HepG2 (cell line): ENCODE results near the gene COLEC12. TPM values are rescaled to one million over a fixed set of nuclear protein-coding genes. Genes with fewer than 3 reads are reported as not detected.

ENCODE experiments used
- BATF2 ChIP-seq: sonication (generic); formaldehyde crosslinking; IDR thresholded peaks from 2 replicates; pipeline ENCODE4 v1.8.0; 2022; ENCODE audit warnings: mild to moderate bottlenecking, missing genetic modification reagents, moderate library complexity
- MBD4 ChIP-seq: IDR thresholded peaks from 2 replicates; pipeline ENCODE4 v1.6.1; 2012; ENCODE audit warnings: low read length, inconsistent platforms, borderline replicate concordance
- MXD3 ChIP-seq: IDR thresholded peaks from 2 replicates; pipeline ENCODE4 v1.6.1; 2016; ENCODE audit warnings: mild to moderate bottlenecking, missing biosample characterization, missing genetic modification reagents
- NR2C2 ChIP-seq: sonication (generic); formaldehyde crosslinking; IDR thresholded peaks from 2 replicates; pipeline ENCODE4 v1.4.0; 2020; ENCODE audit warnings: missing genetic modification reagents, mild to moderate bottlenecking, moderate library complexity, borderline replicate concordance
- PTBP1 ChIP-seq: fragments of 200-400 bp; formaldehyde crosslinking; IDR thresholded peaks from 2 replicates; pipeline ENCODE4 v1.6.1; 2018; ENCODE audit warnings: low read length, low read depth; ENCODE audit not compliant: poor library complexity, severe bottlenecking
- STAT5B ChIP-seq: sonication (generic); formaldehyde crosslinking; IDR thresholded peaks from 2 replicates; pipeline ENCODE4 v1.4.0; 2020; ENCODE audit warnings: missing genetic modification reagents
- THAP8 ChIP-seq: sonication (generic); formaldehyde crosslinking; IDR thresholded peaks from 2 replicates; pipeline ENCODE4 v1.5.1; 2020; ENCODE audit warnings: missing genetic modification reagents, mild to moderate bottlenecking, borderline replicate concordance
- U2AF2 ChIP-seq: fragments of 200-400 bp; formaldehyde crosslinking; IDR thresholded peaks from 2 replicates; pipeline ENCODE4 v1.6.1; 2017; ENCODE audit warnings: low read depth, mild to moderate bottlenecking, low read length
- ZBTB49 ChIP-seq: sonication (generic); formaldehyde crosslinking; IDR thresholded peaks from 2 replicates; pipeline ENCODE4 v1.4.0; 2020; ENCODE audit warnings: missing genetic modification reagents, borderline replicate concordance
- ZNF224 ChIP-seq: sonication (generic); formaldehyde crosslinking; IDR thresholded peaks from 2 replicates; pipeline ENCODE4 v1.5.0; 2020; ENCODE audit warnings: mild to moderate bottlenecking, missing genetic modification reagents
- ZNF264 ChIP-seq: sonication (generic); formaldehyde crosslinking; IDR thresholded peaks from 2 replicates; pipeline ENCODE4 v1.4.0; 2020; ENCODE audit warnings: missing genetic modification reagents
- ZNF296 ChIP-seq: sonication (generic); formaldehyde crosslinking; conservative IDR thresholded peaks from 2 replicates; pipeline ENCODE4 v1.5.0; 2020; ENCODE audit warnings: mild to moderate bottlenecking, missing genetic modification reagents
- polyA plus RNA-seq, 8 experiments: library from polyadenylated mRNA; depleted of rRNA in 3 of 8; stranded (reverse) in 7 of 8; unstranded in 1 of 8; fragments of >200 nt; fragmentation: Illumina TruSeq in 4 of 8; extraction: Trizol in 4 of 8; gene quantifications; 2 replicates each; pipeline versions ENCODE4 v1.2.1 to v1.2.3, GENCODE V29; 2011 to 2016; ENCODE audit warnings: low read depth in 4 of 8, missing spikeins in 1 of 8, mixed read lengths in 1 of 8; ENCODE audit not compliant: insufficient read depth in 1 of 8
- total RNA-seq, 5 experiments: library from RNA; depleted of rRNA; stranded (reverse); fragments of >200 nt; fragmentation: Illumina TruSeq; extraction: Trizol; gene quantifications; 2 replicates each; pipeline ENCODE4 v1.2.3, GENCODE V29; 2016; ENCODE audit warnings: low read depth in 1 of 5
- TF ChIP-seq, protein P1 (sequence below): sonication (generic); formaldehyde crosslinking; IDR thresholded peaks from 2 replicates; pipeline ENCODE4 v1.4.0; 2020; ENCODE audit warnings: missing genetic modification reagents
- TF ChIP-seq, protein P2 (sequence below): sonication (generic); formaldehyde crosslinking; IDR thresholded peaks from 2 replicates; pipeline ENCODE4 v1.5.1; 2020; ENCODE audit warnings: mild to moderate bottlenecking, missing genetic modification reagents, moderate library complexity
- TF ChIP-seq, protein P3 (sequence below): sonication (generic); formaldehyde crosslinking; IDR thresholded peaks from 2 replicates; pipeline ENCODE4 v1.4.0; 2020; ENCODE audit warnings: missing genetic modification reagents

Gene COLEC12
- total and polyA plus RNA-seq, 2 of the 13 experiments (the other 11 are each of a cell fraction or from before 2014, with no cell fraction given) = 0.02 to 0.11 TPM

DNA sequence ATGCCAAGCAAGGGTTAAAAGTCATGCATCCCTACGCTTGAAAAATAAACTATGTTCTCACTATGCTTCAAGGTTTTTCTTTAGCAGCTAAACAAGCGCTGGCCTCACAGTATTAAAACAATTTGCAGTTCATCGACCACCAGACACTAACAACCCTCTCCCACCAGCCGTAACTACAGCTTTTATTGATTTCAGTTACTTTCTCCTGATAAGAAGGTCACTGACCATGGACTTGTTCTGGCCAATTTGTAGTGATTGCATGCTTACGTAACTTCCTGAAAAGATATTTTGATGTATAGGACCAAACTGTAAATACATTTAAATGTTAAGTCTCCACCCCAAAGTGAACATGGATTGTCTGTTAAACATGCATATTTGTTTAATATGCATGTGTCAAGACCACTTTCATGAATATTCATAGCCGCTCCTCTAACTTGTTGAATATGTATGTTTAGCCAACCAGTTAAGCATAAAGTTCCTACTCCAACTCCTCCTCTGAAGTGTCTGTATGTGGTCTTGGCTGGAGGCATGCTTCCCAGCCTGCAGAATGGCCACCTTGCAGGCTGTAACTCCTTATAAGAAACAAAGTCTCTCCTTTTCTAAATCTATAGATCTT lies 230.9 kb downstream of the COLEC12 start (continued):
- TF ChIP-seq, protein P1, sequence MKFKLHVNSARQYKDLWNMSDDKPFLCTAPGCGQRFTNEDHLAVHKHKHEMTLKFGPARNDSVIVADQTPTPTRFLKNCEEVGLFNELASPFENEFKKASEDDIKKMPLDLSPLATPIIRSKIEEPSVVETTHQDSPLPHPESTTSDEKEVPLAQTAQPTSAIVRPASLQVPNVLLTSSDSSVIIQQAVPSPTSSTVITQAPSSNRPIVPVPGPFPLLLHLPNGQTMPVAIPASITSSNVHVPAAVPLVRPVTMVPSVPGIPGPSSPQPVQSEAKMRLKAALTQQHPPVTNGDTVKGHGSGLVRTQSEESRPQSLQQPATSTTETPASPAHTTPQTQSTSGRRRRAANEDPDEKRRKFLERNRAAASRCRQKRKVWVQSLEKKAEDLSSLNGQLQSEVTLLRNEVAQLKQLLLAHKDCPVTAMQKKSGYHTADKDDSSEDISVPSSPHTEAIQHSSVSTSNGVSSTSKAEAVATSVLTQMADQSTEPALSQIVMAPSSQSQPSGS (CRISPR knock-in tag) = peak; percentile 57; the same call in 1 of the 2 replicates
- TF ChIP-seq MBD4 (no peak), ZBTB49 (CRISPR knock-in tag) (no peak), BATF2 (CRISPR knock-in tag) (no peak), NR2C2 (CRISPR knock-in tag) (peak; percentile 23; the same call in 1 of the 2 replicates), MXD3 (CRISPR knock-in tag) (no peak), THAP8 (CRISPR knock-in tag) (no peak), U2AF2 (no peak), ZNF264 (CRISPR knock-in tag) (no peak), PTBP1 (no peak), ZNF296 (no peak), ZNF224 (CRISPR knock-in tag) (no peak), STAT5B (CRISPR knock-in tag) (no peak)
- TF ChIP-seq, protein P2, sequence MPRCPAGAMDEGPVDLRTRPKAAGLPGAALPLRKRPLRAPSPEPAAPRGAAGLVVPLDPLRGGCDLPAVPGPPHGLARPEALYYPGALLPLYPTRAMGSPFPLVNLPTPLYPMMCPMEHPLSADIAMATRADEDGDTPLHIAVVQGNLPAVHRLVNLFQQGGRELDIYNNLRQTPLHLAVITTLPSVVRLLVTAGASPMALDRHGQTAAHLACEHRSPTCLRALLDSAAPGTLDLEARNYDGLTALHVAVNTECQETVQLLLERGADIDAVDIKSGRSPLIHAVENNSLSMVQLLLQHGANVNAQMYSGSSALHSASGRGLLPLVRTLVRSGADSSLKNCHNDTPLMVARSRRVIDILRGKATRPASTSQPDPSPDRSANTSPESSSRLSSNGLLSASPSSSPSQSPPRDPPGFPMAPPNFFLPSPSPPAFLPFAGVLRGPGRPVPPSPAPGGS (CRISPR knock-in tag) = no peak
- TF ChIP-seq, protein P3, sequence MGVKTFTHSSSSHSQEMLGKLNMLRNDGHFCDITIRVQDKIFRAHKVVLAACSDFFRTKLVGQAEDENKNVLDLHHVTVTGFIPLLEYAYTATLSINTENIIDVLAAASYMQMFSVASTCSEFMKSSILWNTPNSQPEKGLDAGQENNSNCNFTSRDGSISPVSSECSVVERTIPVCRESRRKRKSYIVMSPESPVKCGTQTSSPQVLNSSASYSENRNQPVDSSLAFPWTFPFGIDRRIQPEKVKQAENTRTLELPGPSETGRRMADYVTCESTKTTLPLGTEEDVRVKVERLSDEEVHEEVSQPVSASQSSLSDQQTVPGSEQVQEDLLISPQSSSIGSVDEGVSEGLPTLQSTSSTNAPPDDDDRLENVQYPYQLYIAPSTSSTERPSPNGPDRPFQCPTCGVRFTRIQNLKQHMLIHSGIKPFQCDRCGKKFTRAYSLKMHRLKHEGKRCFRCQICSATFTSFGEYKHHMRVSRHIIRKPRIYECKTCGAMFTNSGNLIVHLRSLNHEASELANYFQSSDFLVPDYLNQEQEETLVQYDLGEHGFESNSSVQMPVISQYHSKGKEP = no peak
